ENCODE measurements around the gene CD52.

The CD52 gene

GRCh38 chr1:26361605-26362122 is 43.9 kb downstream of the CD52 start:
- intact Hi-C loops (cut with DNase I), result no loop called here

GRCh38 chr1:26362331-26362730 is 44.6 kb downstream of the CD52 start:
- intact Hi-C loops (cut with DNase I), result no loop called here
- no peak for DNase-seq

More at GRCh38 chr1:26361605-26362122, 43.9 kb downstream of the CD52 start:
- no peak for DNase-seq

GRCh38 chr1:26363549-26364448 is 46.0 kb downstream of the CD52 start:
- intact Hi-C loops (cut with DNase I), result no loop called here
- peak; percentile 31 to 91 (median 76) for DNase-seq

DNA sequence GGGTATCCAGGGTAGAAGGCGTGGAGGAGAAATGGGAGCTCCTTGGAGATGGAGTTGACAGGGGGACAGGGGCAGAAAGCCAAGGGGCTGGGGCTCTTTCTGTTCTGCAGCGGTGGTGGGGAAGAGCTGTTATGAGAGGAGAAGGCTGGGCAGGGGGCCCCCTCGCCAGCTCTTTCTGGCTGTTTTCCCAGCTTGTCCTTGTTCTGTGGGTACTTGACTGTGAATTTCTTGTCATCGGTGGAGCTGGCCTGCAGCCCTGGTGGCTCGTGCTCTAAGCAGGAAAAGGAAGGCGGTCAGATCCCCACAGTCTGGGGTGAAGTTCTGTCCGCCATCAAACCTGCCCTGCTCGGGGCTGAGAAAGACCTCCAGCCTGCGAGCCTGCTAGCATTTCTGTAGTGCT is 47.2 kb downstream of the CD52 start:
- intact Hi-C loops (cut with DNase I), result no loop called here
- peak in 8 of 42 donors; percentile 2 to 44 (median 18) for DNase-seq

- intact Hi-C loops (cut with DNase I), result no loop called here
- no peak for DNase-seq
Observed at GRCh38 chr1:26367441-26367840, 49.7 kb downstream of the CD52 start.

- DNase-seq, result no peak
- intact Hi-C loops (cut with DNase I), result no loop called here
Observed at GRCh38 chr1:26368006-26368405, 50.2 kb downstream of the CD52 start.

- no peak for DNase-seq
- intact Hi-C loops (cut with DNase I), result no loop called here
Observed at GRCh38 chr1:26368486-26368885, 50.7 kb downstream of the CD52 start.
